ENCODE data around the gene H6PD.

GRCh38 chr1:9262096-9262986 is 27.8 kb downstream of the H6PD start:
- TF ChIP-seq REST (IDR thresholded peaks at IDR 0.05; ENCODE audit: low read depth): no peak
- TF ChIP-seq CEBPB (IDR thresholded peaks at IDR 0.05): no peak
- no peak for TF ChIP-seq RAD21 (IDR thresholded peaks at IDR 0.05; ENCODE audit: low read depth)
- TF ChIP-seq EP300 (IDR thresholded peaks at IDR 0.05; ENCODE audit: borderline replicate concordance): no peak

Data from Ishikawa (cell line).